Measurements from ENCODE around the gene LDLRAD3.

- no peak for TF ChIP-seq CTCF (IDR thresholded peaks at IDR 0.05)
- no peak for TF ChIP-seq POLR2A (IDR thresholded peaks at IDR 0.05)
Measured at GRCh38 chr11:36114095-36114494, 170.2 kb downstream of the LDLRAD3 start.

Data from adrenal gland (tissue), 5 donors.